OCI-LY7 (cell line): Measurements from ENCODE around the gene NCOR2. TPM values are rescaled to one million over a fixed set of nuclear protein-coding genes. Genes with fewer than 3 reads are reported as not detected.

Source experiments
- BruUV-seq: library from RNA; stranded (reverse); fragments of 400-500 nt; replicated peaks from 2 replicates; lab custom pipeline; 2021; lab: Mats Ljungman, UMichigan
- CTCF ChIA-PET: fragments of 300-600 bp; sonication (Branson Sonifier 250); formaldehyde crosslinking; loops from one replicate; lab custom pipeline; 2022; ENCODE audit warnings: antibody characterized with exemption; ENCODE audit not compliant: unreplicated experiment; lab: Charles Lee
- POLR2A ChIA-PET: fragments of 300-600 bp; sonication (Branson Sonifier 250); formaldehyde crosslinking; loops from one replicate; lab custom pipeline; 2022; ENCODE audit warnings: antibody characterized with exemption; lab: Charles Lee
- DNase-seq: peaks from one replicate; pipeline ENCODE4 v3.0.0-alpha.2; 2015; ENCODE audit warnings: low spot score
- H2AFZ ChIP-seq: fragments of 200-600 bp; sonication (generic), shearing (Covaris generic); 2 replicates; pipeline ENCODE4 v1.6.1; 2014; ENCODE audit warnings: mild to moderate bottlenecking, antibody characterized with exemption, low read length, moderate library complexity
- H3K27ac ChIP-seq: fragments of 200-600 bp; sonication (generic); 2 replicates; pipeline ENCODE4 v1.5.1; 2014; ENCODE audit warnings: mixed run types, low read depth, mild to moderate bottlenecking, moderate library complexity, low read length, inconsistent platforms; ENCODE audit not compliant: poor library complexity, severe bottlenecking
- H3K36me3 ChIP-seq: fragments of 200-600 bp; sonication (generic); 2 replicates; pipeline ENCODE4 v1.6.1; 2014; ENCODE audit warnings: mild to moderate bottlenecking, antibody characterized with exemption, low read length, moderate library complexity, mixed read lengths; ENCODE audit not compliant: insufficient read depth
- H3K4me1 ChIP-seq: fragments of 200-600 bp; sonication (generic); 2 replicates; pipeline ENCODE4 v1.5.1; 2014; ENCODE audit warnings: mild to moderate bottlenecking, low read length; ENCODE audit not compliant: insufficient read depth, poor library complexity, severe bottlenecking
- H3K4me2 ChIP-seq: fragments of 200-600 bp; sonication (generic); 2 replicates; pipeline ENCODE4 v1.6.1; 2014; ENCODE audit warnings: mild to moderate bottlenecking, low read length
- H3K4me3 ChIP-seq: fragments of 200-600 bp; sonication (generic); 2 replicates; pipeline ENCODE4 v1.5.1; 2014; ENCODE audit warnings: mild to moderate bottlenecking, low read depth, low read length; ENCODE audit not compliant: poor library complexity, severe bottlenecking
- H3K79me2 ChIP-seq: fragments of 200-600 bp; sonication (generic); 2 replicates; pipeline ENCODE4 v1.6.1; 2016; ENCODE audit warnings: low read depth, mild to moderate bottlenecking, low read length, moderate library complexity, mixed read lengths; ENCODE audit not compliant: insufficient read depth
- H3K9me2 ChIP-seq: fragments of 200-600 bp; sonication (generic); 2 replicates; pipeline ENCODE4 v1.6.1; 2016; ENCODE audit warnings: mild to moderate bottlenecking, low read length, mixed read lengths; ENCODE audit not compliant: insufficient read depth
- H3K9me3 ChIP-seq: fragments of 200-600 bp; sonication (generic); 2 replicates; pipeline ENCODE4 v1.6.1; 2014; ENCODE audit warnings: mild to moderate bottlenecking, mixed run types, low read length, mixed read lengths
- H4K20me1 ChIP-seq: fragments of 200-600 bp; sonication (generic); 2 replicates; pipeline ENCODE4 v1.6.1; 2014; ENCODE audit warnings: mild to moderate bottlenecking, antibody characterized with exemption, low read length, moderate library complexity, mixed read lengths; ENCODE audit not compliant: insufficient read depth
- EZH2phosphoT487 ChIP-seq: fragments of 200-600 bp; sonication (generic); IDR thresholded peaks from 2 replicates; pipeline ENCODE4 v1.6.1; 2018; ENCODE audit warnings: low read depth, borderline replicate concordance, mild to moderate bottlenecking, mixed run types, antibody characterized with exemption, low read length, moderate library complexity, mixed read lengths
- intact Hi-C: fragments of 100-400 bp; cut with micrococcal nuclease; formaldehyde crosslinking; loops from one replicate; pipeline ENCODE4 v1.10.0; 2022; ENCODE audit not compliant: unreplicated experiment
- total RNA-seq, 2 experiments: library from RNA; depleted of rRNA in 1 of 2; stranded (reverse); fragments of >200 nt in 1 of 2; shearing (Covaris generic) in 1 of 2; gene quantifications; 2 replicates each; pipeline ENCODE4 v1.2.3, GENCODE V29; 2014 to 2022
- TF ChIP-seq, protein P1 (sequence below): fragments of 200-600 bp; sonication (generic); conservative IDR thresholded peaks from 2 replicates; pipeline ENCODE4 v1.5.1; 2014; ENCODE audit warnings: mild to moderate bottlenecking, antibody characterized with exemption, low read length, moderate library complexity, mixed read lengths

Gene NCOR2
- total RNA-seq, 2 experiments from 2014 or later = 22.7 to 159 TPM

DNA sequence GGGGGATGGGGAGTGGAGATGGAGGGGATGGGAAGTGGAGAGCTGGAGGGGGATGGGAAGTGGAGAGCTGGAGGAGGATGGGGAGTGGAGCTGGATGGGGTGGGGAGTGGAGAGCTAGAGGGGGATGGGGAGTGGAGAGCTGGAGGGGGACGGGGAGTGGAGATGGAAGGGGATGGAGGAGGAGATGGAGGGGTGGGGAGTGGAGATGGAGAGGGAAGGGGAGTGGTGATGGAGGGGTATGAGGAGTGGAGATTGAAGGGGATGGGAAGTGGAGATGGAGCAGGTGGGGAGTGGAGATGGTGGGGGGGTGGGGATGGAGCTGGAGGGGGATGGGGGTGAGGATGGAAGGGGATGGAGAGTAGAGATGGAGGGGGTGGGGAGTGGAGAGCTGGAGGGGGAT lies 26.1 kb downstream of the NCOR2 start:
- ChIA-PET POLR2A (interaction anchor here (0.6 to 1.0 kb wide), 5 partner anchors 14 to 320 kb away, joined by 3 to 5 read pairs (median 3); no protein-coding TSS in a partner anchor), CTCF (interaction anchor here (0.6 to 1.1 kb wide), 3 partner anchors 9 to 67 kb away, joined by 3 to 5 read pairs (median 3); no protein-coding TSS in a partner anchor)
- peaks cover 16% of the 10 kb centered on the region; the same call in 1 of the 2 replicates for H3K79me2 ChIP-seq
- no TSS peak for BruUV-seq
- no peaks in the 10 kb centered on the region for H3K36me3 ChIP-seq
- no peak for TF ChIP-seq EZH2phosphoT487
- TF ChIP-seq, protein P1, sequence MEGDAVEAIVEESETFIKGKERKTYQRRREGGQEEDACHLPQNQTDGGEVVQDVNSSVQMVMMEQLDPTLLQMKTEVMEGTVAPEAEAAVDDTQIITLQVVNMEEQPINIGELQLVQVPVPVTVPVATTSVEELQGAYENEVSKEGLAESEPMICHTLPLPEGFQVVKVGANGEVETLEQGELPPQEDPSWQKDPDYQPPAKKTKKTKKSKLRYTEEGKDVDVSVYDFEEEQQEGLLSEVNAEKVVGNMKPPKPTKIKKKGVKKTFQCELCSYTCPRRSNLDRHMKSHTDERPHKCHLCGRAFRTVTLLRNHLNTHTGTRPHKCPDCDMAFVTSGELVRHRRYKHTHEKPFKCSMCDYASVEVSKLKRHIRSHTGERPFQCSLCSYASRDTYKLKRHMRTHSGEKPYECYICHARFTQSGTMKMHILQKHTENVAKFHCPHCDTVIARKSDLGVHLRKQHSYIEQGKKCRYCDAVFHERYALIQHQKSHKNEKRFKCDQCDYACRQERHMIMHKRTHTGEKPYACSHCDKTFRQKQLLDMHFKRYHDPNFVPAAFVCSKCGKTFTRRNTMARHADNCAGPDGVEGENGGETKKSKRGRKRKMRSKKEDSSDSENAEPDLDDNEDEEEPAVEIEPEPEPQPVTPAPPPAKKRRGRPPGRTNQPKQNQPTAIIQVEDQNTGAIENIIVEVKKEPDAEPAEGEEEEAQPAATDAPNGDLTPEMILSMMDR = no peak
- H3K9me2 ChIP-seq = no peaks in the 10 kb centered on the region
- peaks cover 35% of the 10 kb centered on the region for H3K4me1 ChIP-seq
- H3K4me2 ChIP-seq = no peak overlapping the region
- no peak overlapping the region for H2AFZ ChIP-seq
- intact Hi-C loops = no loop called here
- peaks cover 4% of the 10 kb centered on the region; the same call in 1 of the 2 replicates for H4K20me1 ChIP-seq
- H3K9me3 ChIP-seq = no peaks in the 10 kb centered on the region
- no peak overlapping the region for H3K27ac ChIP-seq
- no peak for DNase-seq
- no peak overlapping the region for H3K4me3 ChIP-seq

DNA sequence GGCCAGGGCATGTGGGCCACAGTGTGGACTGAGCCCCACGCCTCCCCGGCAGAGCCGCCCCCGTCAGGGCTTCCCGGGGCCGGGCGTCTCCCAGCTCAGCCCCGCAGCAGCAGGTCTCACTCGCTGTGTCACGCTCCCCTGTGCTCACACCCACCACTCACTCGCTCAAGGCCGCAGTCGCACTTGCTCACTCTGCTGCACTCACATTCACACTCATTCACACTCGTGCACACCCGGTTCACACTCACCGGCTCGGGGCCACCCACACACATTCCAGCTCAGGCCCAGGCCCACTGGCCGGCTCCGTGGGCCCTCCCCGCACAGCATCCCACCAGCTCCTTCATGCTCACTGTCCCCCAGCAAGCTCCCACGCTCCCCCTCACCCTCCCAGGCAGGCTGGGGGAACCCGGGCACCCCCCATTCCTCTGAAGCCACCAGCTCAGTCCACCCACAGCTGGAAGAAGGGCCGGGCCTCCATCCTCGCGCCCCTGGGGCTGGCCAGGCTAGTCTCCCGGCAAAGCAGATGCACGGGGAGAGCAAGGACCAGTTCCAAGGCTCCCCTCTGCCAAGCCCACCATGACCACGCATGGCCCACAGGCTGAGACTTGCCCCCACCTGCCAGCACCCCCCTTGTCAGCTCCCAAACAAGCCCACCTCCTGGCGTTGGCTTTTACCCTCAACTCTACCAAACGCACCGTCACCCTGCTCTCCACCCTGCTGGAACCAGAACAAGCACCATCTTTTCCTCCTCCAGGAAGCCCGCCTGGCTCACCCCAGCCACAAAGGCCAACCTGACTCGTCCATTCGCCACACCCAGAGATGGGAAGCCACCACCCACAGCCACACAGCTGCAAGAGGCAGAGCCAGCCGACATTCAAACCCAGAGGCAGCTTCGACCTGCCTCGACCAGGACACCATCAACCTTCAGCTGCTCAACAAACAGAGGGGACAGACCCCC lies 28.0 kb downstream of the NCOR2 start:
- no peak overlapping the region for H3K4me2 ChIP-seq
- peaks cover 13% of the 10 kb centered on the region; the same call in 1 of the 2 replicates for H3K79me2 ChIP-seq
- H3K36me3 ChIP-seq = no peaks in the 10 kb centered on the region
- H4K20me1 ChIP-seq = peaks cover 4% of the 10 kb centered on the region; the same call in 1 of the 2 replicates
- POLR2A ChIA-PET = interaction anchor here (0.6 kb wide), 1 partner anchor 178 kb away, joined by 3 read pairs; no protein-coding TSS in a partner anchor
- no peaks in the 10 kb centered on the region for H3K9me2 ChIP-seq
- no peak overlapping the region for H3K27ac ChIP-seq
- H3K4me1 ChIP-seq = peaks cover 15% of the 10 kb centered on the region
- BruUV-seq = no TSS peak
- H2AFZ ChIP-seq = no peak overlapping the region
- H3K9me3 ChIP-seq = no peaks in the 10 kb centered on the region
- CTCF ChIA-PET = no interaction called here
- no peak for TF ChIP-seq EZH2phosphoT487
- TF ChIP-seq, protein P1 = no peak
- intact Hi-C loops = no loop called here
- H3K4me3 ChIP-seq = no peak overlapping the region
- no peak for DNase-seq
